ENCODE results near the gene CDC20. TPM values are rescaled to one million over a fixed set of nuclear protein-coding genes. Genes with fewer than 3 reads are reported as not detected.

CDC20 gene
- polyA plus RNA-seq, 1 of the 3 experiments (the other 2 are of a cell fraction) = 82.7 TPM

GRCh38 chr1:43354471-43354870 lies 4.3 kb upstream of the CDC20 start:
- WGBS (ENCODE audit: low lambda C conversion rate) = 88% methylated on average over 2 of the region's 2 CpGs
- no peak overlapping the region for H3K4me2 ChIP-seq
- no peak overlapping the region for H3K4me3 ChIP-seq (ENCODE audit: low read depth in 2 of 2, low read length in 1 of 2)
- ChIA-PET CTCF (interaction anchor here (0.8 kb wide), 1 partner anchor 281 kb away, joined by 3 read pairs; no protein-coding TSS in a partner anchor), POLR2A (no interaction called here)
- DNase-seq = no peak
- no peaks in the 10 kb centered on the region for H3K9me2 ChIP-seq
- H3K9ac ChIP-seq = no peak overlapping the region
- H3K9me3 ChIP-seq = no peaks in the 10 kb centered on the region
- H4K20me1 ChIP-seq (ENCODE audit: insufficient read depth) = no peaks in the 10 kb centered on the region
- H3K27me3 ChIP-seq (ENCODE audit: insufficient read depth) = no peaks in the 10 kb centered on the region
- no peaks in the 10 kb centered on the region for H3K36me3 ChIP-seq (replicated peaks in 1 of 2; ENCODE audit: control insufficient read depth in 1 of 2, insufficient read depth in 2 of 2, low read length in 1 of 2)
- H2AFZ ChIP-seq (ENCODE audit: low read depth) = no peak overlapping the region
- H3K27ac ChIP-seq (ENCODE audit: low read depth in 2 of 2, low read length in 1 of 2) = no peak overlapping the region
- peaks cover 19% of the 10 kb centered on the region for H3F3A ChIP-seq (replicated peaks; ENCODE audit: insufficient read depth)
- peaks cover 11 to 16% of the 10 kb centered on the region in 2 experiments; a peak in 2 of 4 replicates for H3K4me1 ChIP-seq (ENCODE audit: control insufficient read depth in 1 of 2, insufficient read depth in 2 of 2, low read depth in 1 of 2, low read length in 1 of 2)
- H3K79me2 ChIP-seq (ENCODE audit: insufficient read depth) = peaks cover 12% of the 10 kb centered on the region
- TF ChIP-seq GABPA (IDR thresholded peaks at IDR 0.05; ENCODE audit: low read depth) = no peak
- TF ChIP-seq NFIC (IDR thresholded peaks at IDR 0.05; ENCODE audit: borderline replicate concordance) = no peak
- no peak for TF ChIP-seq RFX5 (IDR thresholded peaks at IDR 0.05; ENCODE audit: low read length)
- no peak for TF ChIP-seq GATA2 (CRISPR knock-in tag; IDR thresholded peaks at IDR 0.05)

- ChIA-PET CTCF (interaction anchor here (0.8 kb wide), 1 partner anchor 281 kb away, joined by 3 read pairs; no protein-coding TSS in a partner anchor), POLR2A (interaction anchor here (0.7 kb wide), 1 partner anchor 21 kb away, joined by 3 read pairs; no protein-coding TSS in a partner anchor)
- Histone ChIP-seq H3F3A (replicated peaks; ENCODE audit: insufficient read depth) (peaks cover 17% of the 10 kb centered on the region), H4K20me1 (ENCODE audit: insufficient read depth) (no peaks in the 10 kb centered on the region), H2AFZ (ENCODE audit: low read depth) (no peak overlapping the region), H3K4me1 (ENCODE audit: control insufficient read depth in 1 of 2, insufficient read depth in 2 of 2, low read depth in 1 of 2, low read length in 1 of 2) (peaks cover 7 to 17% of the 10 kb centered on the region in 2 experiments; a peak in 2 of 4 replicates), H3K79me2 (ENCODE audit: insufficient read depth) (peaks cover 16% of the 10 kb centered on the region), H3K9me2 (no peaks in the 10 kb centered on the region), H3K36me3 (replicated peaks in 1 of 2; ENCODE audit: control insufficient read depth in 1 of 2, insufficient read depth in 2 of 2, low read length in 1 of 2) (no peaks in the 10 kb centered on the region), H3K27ac (ENCODE audit: low read depth in 2 of 2, low read length in 1 of 2) (no peak overlapping the region), H3K4me3 (ENCODE audit: low read depth in 2 of 2, low read length in 1 of 2) (no peak overlapping the region), H3K9me3 (no peaks in the 10 kb centered on the region), H3K4me2 (no peak overlapping the region), H3K9ac (no peak overlapping the region), H3K27me3 (ENCODE audit: insufficient read depth) (no peaks in the 10 kb centered on the region)
- 100% methylated on average over 2 of the region's 2 CpGs for WGBS (ENCODE audit: low lambda C conversion rate)
- TF ChIP-seq ELF1 (IDR thresholded peaks at IDR 0.05) (no peak), PBX3 (IDR thresholded peaks at IDR 0.05) (no peak), GABPA (IDR thresholded peaks at IDR 0.05; ENCODE audit: low read depth) (no peak), REST (IDR thresholded peaks at IDR 0.05; ENCODE audit: low read depth, low read length) (no peak), EZH2phosphoT487 (IDR thresholded peaks at IDR 0.05; ENCODE audit: borderline replicate concordance, low read depth) (no peak), ZBTB33 (IDR thresholded peaks at IDR 0.05; ENCODE audit: borderline replicate concordance, low read depth) (no peak), YY1 (IDR thresholded peaks at IDR 0.05; ENCODE audit: low read depth) (no peak), RXRA (IDR thresholded peaks at IDR 0.05; ENCODE audit: borderline replicate concordance, low read depth) (no peak), USF2 (IDR thresholded peaks at IDR 0.05; ENCODE audit: borderline replicate concordance, low read depth, low read length) (no peak)
- DNase-seq = no peak
Observed at GRCh38 chr1:43354936-43355335, 3.8 kb upstream of the CDC20 start.
